Testis (tissue), 3 donors: Measurements from ENCODE around the gene SNTN. TPM values are rescaled to one million over a fixed set of nuclear protein-coding genes. Genes with fewer than 3 reads are reported as not detected.

ENCODE experiments used
- DNase-seq: peaks from one replicate; pipeline ENCODE4 v3.0.0-alpha.2; 2019
- H3K27ac ChIP-seq, 2 donors: fragments of 200-600 bp; sonication (generic); one replicate each; pipeline ENCODE4 v1.5.1; 2019
- H3K27me3 ChIP-seq: fragments of 200-600 bp; sonication (generic); one replicate; pipeline ENCODE4 v1.5.1; 2019
- H3K36me3 ChIP-seq: fragments of 200-600 bp; sonication (generic); one replicate; pipeline ENCODE4 v1.5.1; 2017; ENCODE audit warnings: low read depth; ENCODE audit errors: missing control alignments
- H3K4me1 ChIP-seq: fragments of 200-600 bp; sonication (generic); one replicate; pipeline ENCODE4 v1.5.1; 2019
- H3K4me3 ChIP-seq, 2 donors: fragments of 200-600 bp; sonication (generic); one replicate each; pipeline ENCODE4 v1.5.1; 2017 to 2019
- H3K9me3 ChIP-seq: fragments of 200-600 bp; sonication (generic); one replicate; pipeline ENCODE4 v1.5.1; 2017
- CTCF ChIP-seq, 3 experiments: fragments of 450-650 bp in 2 of 3; fragments of 200-600 bp in 1 of 3; sonication (generic) in 1 of 3; IDR thresholded peaks; one replicate each; pipeline ENCODE4 v1.5.1; 2016 to 2019; ENCODE audit warnings: antibody characterized with exemption in 3 of 3, mild to moderate bottlenecking in 2 of 3, moderate library complexity in 1 of 3
- POLR2A ChIP-seq: fragments of 450-650 bp; IDR thresholded peaks from one replicate; pipeline ENCODE4 v1.6.1; 2017; ENCODE audit warnings: antibody characterized with exemption, mild to moderate bottlenecking, moderate library complexity
- WGBS, 2 donors: methylation state at CpG; one replicate each; pipeline ENCODE4 v1.1.5; 2018; 5-methylcytosine and 5-hydroxymethylcytosine counted together
- intact Hi-C: fragments of 100-400 bp; cut with DNase I; formaldehyde crosslinking; loops from one replicate; pipeline ENCODE4 v1.15.1; 2023; ENCODE audit warnings: low total_unique reads
- polyA plus RNA-seq: library from polyadenylated mRNA; stranded (reverse); fragments of 350-450 nt; fragmentation: Illumina TruSeq; extraction: RNeasy Lipid Tissue Mini Kit (QIAGEN cat#74804); gene quantifications from one replicate; pipeline ENCODE4 v1.2.3, GENCODE V29; 2014; ENCODE audit warnings: low read depth, low replicate concordance; ENCODE audit not compliant: insufficient read depth
- total RNA-seq, 2 donors: library from RNA; depleted of rRNA; stranded (reverse); fragments of >200 nt; gene quantifications; one replicate each; pipeline ENCODE4 v1.2.3, GENCODE V29; 2016

The SNTN gene
- total and polyA plus RNA-seq, 3 donors from 2014 or later = 2.3 TPM; not detected in 2

- intact Hi-C loops = no loop called here
- no peaks in the 10 kb centered on the region for H3K9me3 ChIP-seq
- no peaks in the 10 kb centered on the region for H3K4me1 ChIP-seq
- no peaks in the 10 kb centered on the region for H3K27me3 ChIP-seq
- no peak overlapping the region for H3K4me3 ChIP-seq
- H3K27ac ChIP-seq = no peak overlapping the region
- no peaks in the 10 kb centered on the region for H3K36me3 ChIP-seq
- WGBS, 2 donors = 85 to 88% methylated on average over 4 of the region's 4 CpGs
- DNase-seq = no peak
- TF ChIP-seq CTCF (IDR thresholded peaks at IDR 0.05) = no peak
- no peak for TF ChIP-seq POLR2A
Measured at GRCh38 chr3:63705092-63705645, 52.7 kb downstream of the SNTN start.

- 56 to 70% methylated on average over 4 of the region's 4 CpGs for WGBS, 2 donors
- H3K27ac ChIP-seq = no peak overlapping the region
Measured at GRCh38 chr3:63706321-63707085, 54.0 kb downstream of the SNTN start.

GRCh38 chr3:63707731-63708130 lies 55.3 kb downstream of the SNTN start:
- TF ChIP-seq CTCF (IDR thresholded peaks at IDR 0.05) (no peak), POLR2A (no peak)
- H3K36me3 ChIP-seq = no peaks in the 10 kb centered on the region
- H3K9me3 ChIP-seq = no peaks in the 10 kb centered on the region
- H3K27me3 ChIP-seq = no peaks in the 10 kb centered on the region
- H3K4me1 ChIP-seq = no peaks in the 10 kb centered on the region
- H3K27ac ChIP-seq = no peak overlapping the region
- no peak for DNase-seq
- 63 to 80% methylated on average over 1 of the region's 1 CpG for WGBS, 2 donors
- no peak overlapping the region for H3K4me3 ChIP-seq
- intact Hi-C loops = no loop called here

More at GRCh38 chr3:63706321-63707085, 54.0 kb downstream of the SNTN start:
- TF ChIP-seq POLR2A (no peak), CTCF (IDR thresholded peaks at IDR 0.05) (no peak)
- Histone ChIP-seq H3K4me3 (no peak overlapping the region), H3K27me3 (no peaks in the 10 kb centered on the region), H3K36me3 (no peaks in the 10 kb centered on the region), H3K9me3 (no peaks in the 10 kb centered on the region), H3K4me1 (no peaks in the 10 kb centered on the region)
- intact Hi-C loops = no loop called here
- DNase-seq = no peak

- H3K9me3 ChIP-seq = no peaks in the 10 kb centered on the region
- no peak for TF ChIP-seq CTCF (IDR thresholded peaks at IDR 0.05)
- TF ChIP-seq POLR2A = no peak
- intact Hi-C loops = no loop called here
- no peak overlapping the region for H3K27ac ChIP-seq
- H3K4me3 ChIP-seq = no peak overlapping the region
- WGBS, 2 donors = 95 to 97% methylated on average over 3 of the region's 3 CpGs
- no peaks in the 10 kb centered on the region for H3K27me3 ChIP-seq
- no peaks in the 10 kb centered on the region for H3K36me3 ChIP-seq
- no peak for DNase-seq
- no peaks in the 10 kb centered on the region for H3K4me1 ChIP-seq
Measured at GRCh38 chr3:63709576-63709975, 57.1 kb downstream of the SNTN start.

Other genes starting within 250 kb of the SNTN start
- under 1 TPM; 0.63 to 0.93 TPM for gene C3orf49, start 166.6 kb downstream of the SNTN start, total RNA-seq
- gene C3orf49, start 166.6 kb downstream of the SNTN start, polyA plus RNA-seq = 0.66 TPM
- 10 to 100 TPM; 22.5 to 42.9 TPM for gene THOC7, start 211.1 kb downstream of the SNTN start, total RNA-seq
- gene THOC7, start 211.1 kb downstream of the SNTN start, polyA plus RNA-seq = 85.5 TPM
- 10 to 100 TPM; 46.0 to 47.6 TPM for gene ATXN7, start 211.2 kb downstream of the SNTN start, total RNA-seq
- 30.9 TPM for gene ATXN7, start 211.2 kb downstream of the SNTN start, polyA plus RNA-seq